Mucosa of descending colon (tissue), 3 donors: Measurements from ENCODE around the gene GAS7. TPM values are rescaled to one million over a fixed set of nuclear protein-coding genes. Genes with fewer than 3 reads are reported as not detected.
A peak's percentile ranks its signal among the peaks of the same experiment; 100 is the strongest.

ENCODE experiments used
- ATAC-seq: fragments of 200-7000 bp; cut with Tn5 transposase; one replicate; pipeline ENCODE4 v1.9.1; 2020; ENCODE audit warnings: mild to moderate bottlenecking, moderate library complexity
- DNase-seq, 3 donors: peaks; one replicate each; pipeline ENCODE4 v3.0.0-alpha.2; 2020
- H3K36me3 ChIP-seq: fragments of 200-600 bp; one replicate; pipeline ENCODE4 v1.8.0; 2021; ENCODE audit warnings: low read depth, mild to moderate bottlenecking
- H3K4me1 ChIP-seq: fragments of 200-600 bp; one replicate; pipeline ENCODE4 v1.8.0; 2021; ENCODE audit warnings: low read depth, mild to moderate bottlenecking
- H3K4me3 ChIP-seq: fragments of 200-600 bp; one replicate; pipeline ENCODE4 v1.8.0; 2021; ENCODE audit warnings: mild to moderate bottlenecking
- H3K9me3 ChIP-seq: fragments of 200-600 bp; one replicate; pipeline ENCODE4 v1.8.0; 2021; ENCODE audit warnings: mild to moderate bottlenecking
- CTCF ChIP-seq: fragments of 200-600 bp; IDR thresholded peaks from one replicate; pipeline ENCODE4 v1.8.0; 2022; ENCODE audit warnings: antibody characterized with exemption, mild to moderate bottlenecking
- intact Hi-C, 2 donors: fragments of 100-400 bp; cut with DNase I in 1 of 2; cut with micrococcal nuclease in 1 of 2; formaldehyde crosslinking; loops; one replicate each; pipeline versions ENCODE4 v1.11.0 to v1.11.1; 2022; cut with DNase I, micrococcal nuclease
- total RNA-seq, 3 donors: library from RNA; stranded (reverse); fragmentation: NEBNext Ultra II Directional in 2 of 3; extraction: Animal tissue kit (Norgen Biotek cat#: 25700) in 2 of 3; gene quantifications; one replicate each; pipeline versions ENCODE4 v1.2.1 to v1.2.4, GENCODE V29; 2021 to 2023
- donor health status: DM: no; HTN: no; CAD: no; lungs with moderate emphysema.
- donor health status: DM: no; HTN: no; CAD: no.
- donor health status: DM: no; HTN: yes; CAD: no.

The GAS7 gene
- total RNA-seq, 3 donors from 2014 or later = 6.4 to 54.4 (median 21.6) TPM

- no peak for DNase-seq
- no peak for TF ChIP-seq CTCF
- Histone ChIP-seq H3K4me3 (no peak overlapping the region), H3K4me1 (peaks cover 3% of the 10 kb centered on the region), H3K9me3 (no peaks in the 10 kb centered on the region), H3K36me3 (no peaks in the 10 kb centered on the region)
- intact Hi-C loops = no loop called here
- no peak for ATAC-seq
Observed at GRCh38 chr17:9976283-9977179, 221.9 kb downstream of the GAS7 start.

GRCh38 chr17:9974448-9975381 lies 223.7 kb downstream of the GAS7 start:
- H3K4me3 ChIP-seq = no peak overlapping the region
- TF ChIP-seq CTCF = no peak
- peaks cover 3% of the 10 kb centered on the region for H3K4me1 ChIP-seq
- ATAC-seq (no peak), DNase-seq (no peak)
- intact Hi-C loops = no loop called here
- H3K36me3 ChIP-seq = no peaks in the 10 kb centered on the region
- no peaks in the 10 kb centered on the region for H3K9me3 ChIP-seq

GRCh38 chr17:9973669-9974447 lies 224.5 kb downstream of the GAS7 start:
- DNase-seq = peak in 1 of 3 donors; percentile 40
- Histone ChIP-seq H3K36me3 (no peaks in the 10 kb centered on the region), H3K4me1 (peaks cover 3% of the 10 kb centered on the region), H3K4me3 (no peak overlapping the region), H3K9me3 (no peaks in the 10 kb centered on the region)
- TF ChIP-seq CTCF = no peak
- intact Hi-C loops = no loop called here
- ATAC-seq = peak; percentile 19

GRCh38 chr17:9971991-9972390 lies 226.4 kb downstream of the GAS7 start:
- intact Hi-C loops = no loop called here
- DNase-seq (peak; percentile 69 to 83 (median 70)), ATAC-seq (peak; percentile 72)
- no peaks in the 10 kb centered on the region for H3K9me3 ChIP-seq
- no peak overlapping the region for H3K4me3 ChIP-seq
- H3K4me1 ChIP-seq = peaks cover 3% of the 10 kb centered on the region
- H3K36me3 ChIP-seq = no peaks in the 10 kb centered on the region
- no peak for TF ChIP-seq CTCF

- no peaks in the 10 kb centered on the region for H3K36me3 ChIP-seq
- intact Hi-C loops = no loop called here
- no peaks in the 10 kb centered on the region for H3K9me3 ChIP-seq
- ATAC-seq (no peak), DNase-seq (no peak)
- peaks cover 3% of the 10 kb centered on the region for H3K4me1 ChIP-seq
- H3K4me3 ChIP-seq = no peak overlapping the region
- no peak for TF ChIP-seq CTCF
Observed at GRCh38 chr17:9969301-9969935, 229.0 kb downstream of the GAS7 start.
